WTC11 (cell line): ENCODE results near the gene CELSR1. TPM values are rescaled to one million over a fixed set of nuclear protein-coding genes. Genes with fewer than 3 reads are reported as not detected.

Source experiments
- ATAC-seq: fragments of 200-7000 bp; cut with Tn5 transposase; 2 replicates; pipeline ENCODE4 v1.10.0; 2021; ENCODE audit warnings: mild to moderate bottlenecking, moderate library complexity
- CTCF ChIA-PET: fragments of 300-600 bp; sonication (Branson Sonifier 250); formaldehyde crosslinking; loops from one replicate; lab custom pipeline; 2021; ENCODE audit warnings: antibody characterized with exemption; lab: Charles Lee
- POLR2A ChIA-PET: fragments of 350-600 bp; sonication (Branson Sonifier 250); formaldehyde crosslinking; loops from one replicate; lab custom pipeline; 2021; ENCODE audit warnings: antibody characterized with exemption; lab: Charles Lee
- DNase-seq: peaks from one replicate; pipeline ENCODE4 v3.0.0; 2021; ENCODE audit warnings: low spot score
- H3K27ac Mint-ChIP-seq: 2 replicates; pipeline ENCODE4 v1.8.0; 2021; ENCODE audit warnings: mixed read lengths
- H3K27me3 Mint-ChIP-seq: 2 replicates; pipeline ENCODE4 v1.8.0; 2021; ENCODE audit warnings: low read depth, mild to moderate bottlenecking, moderate library complexity, mixed read lengths
- H3K36me3 Mint-ChIP-seq: 2 replicates; pipeline ENCODE4 v1.8.0; 2021; ENCODE audit warnings: mixed read lengths
- H3K4me1 Mint-ChIP-seq: 2 replicates; pipeline ENCODE4 v1.8.0; 2022; ENCODE audit warnings: mixed read lengths
- H3K4me3 Mint-ChIP-seq: 2 replicates; pipeline ENCODE4 v1.8.0; 2021; ENCODE audit warnings: mild to moderate bottlenecking, moderate library complexity, mixed read lengths
- H3K9me3 Mint-ChIP-seq: 2 replicates; pipeline ENCODE4 v1.8.0; 2021; ENCODE audit warnings: mixed read lengths
- CREB1 ChIP-seq: sonication (generic); formaldehyde crosslinking; IDR thresholded peaks from 2 replicates; pipeline ENCODE4 v1.8.0; 2023; ENCODE audit warnings: mild to moderate bottlenecking, missing genetic modification reagents
- E2F1 ChIP-seq: sonication (generic); formaldehyde crosslinking; IDR thresholded peaks from 2 replicates; pipeline ENCODE4 v1.8.0; 2022; ENCODE audit warnings: mild to moderate bottlenecking, missing genetic modification reagents
- E2F5 ChIP-seq: sonication (generic); formaldehyde crosslinking; IDR thresholded peaks from 2 replicates; pipeline ENCODE4 v1.8.1; 2022; ENCODE audit warnings: mild to moderate bottlenecking, moderate library complexity, missing genetic modification reagents
- JAZF1 ChIP-seq: fragments of 250-450 bp; sonication (Bioruptor Pico); IDR thresholded peaks from 2 replicates; pipeline ENCODE4 v1.9.0; 2021; ENCODE audit warnings: moderate library complexity, mild to moderate bottlenecking, inconsistent platforms
- NFATC4 ChIP-seq: fragments of 250-450 bp; sonication (Bioruptor Pico); IDR thresholded peaks from 2 replicates; pipeline ENCODE4 v1.9.0; 2021; ENCODE audit warnings: mild to moderate bottlenecking
- NFYB ChIP-seq: sonication (generic); formaldehyde crosslinking; conservative IDR thresholded peaks from 2 replicates; pipeline ENCODE4 v1.8.0; 2022; ENCODE audit warnings: low read depth, missing genetic modification reagents
- NR2C2 ChIP-seq: sonication (generic); formaldehyde crosslinking; IDR thresholded peaks from 2 replicates; pipeline ENCODE4 v1.8.0; 2022; ENCODE audit warnings: mild to moderate bottlenecking, missing genetic modification reagents
- STAT6 ChIP-seq: sonication (generic); formaldehyde crosslinking; conservative IDR thresholded peaks from 2 replicates; pipeline ENCODE4 v1.8.1; 2023; ENCODE audit warnings: mild to moderate bottlenecking, low read depth, missing genetic modification reagents, moderate library complexity
- USF1 ChIP-seq: sonication (generic); formaldehyde crosslinking; IDR thresholded peaks from 2 replicates; pipeline ENCODE4 v1.8.0; 2022; ENCODE audit warnings: mild to moderate bottlenecking, missing genetic modification reagents
- ZBTB43 ChIP-seq: sonication (generic); formaldehyde crosslinking; IDR thresholded peaks from 2 replicates; pipeline ENCODE4 v1.8.1; 2023; ENCODE audit warnings: mild to moderate bottlenecking, missing genetic modification reagents
- ZNF281 ChIP-seq: sonication (generic); formaldehyde crosslinking; IDR thresholded peaks from 2 replicates; pipeline ENCODE4 v1.8.0; 2023; ENCODE audit warnings: mild to moderate bottlenecking, missing genetic modification reagents
- ZNF416 ChIP-seq: fragments of 250-450 bp; sonication (Bioruptor Pico); IDR thresholded peaks from 2 replicates; pipeline ENCODE4 v1.9.0; 2021; ENCODE audit warnings: mild to moderate bottlenecking, inconsistent platforms
- total RNA-seq: library from RNA; stranded (reverse); gene quantifications from 3 replicates; pipeline ENCODE4 v1.2.3, GENCODE V29; 2021

The CELSR1 gene
- total RNA-seq, 1 experiment from 2014 or later = 16.8 TPM

GRCh38 chr22:46402505-46402904 is 134.9 kb downstream of the CELSR1 start:
- H3K4me1 Mint-ChIP-seq = no peaks in the 10 kb centered on the region
- TF ChIP-seq ZNF281 (CRISPR knock-in tag) (no peak), ZBTB43 (CRISPR knock-in tag) (no peak), E2F5 (CRISPR knock-in tag) (no peak), ZNF416 (no peak), NFATC4 (CRISPR knock-in tag) (no peak), NR2C2 (CRISPR knock-in tag) (no peak), CREB1 (CRISPR knock-in tag) (no peak)
- ATAC-seq = no peak
- H3K9me3 Mint-ChIP-seq = no peaks in the 10 kb centered on the region
- no peak for DNase-seq
- POLR2A ChIA-PET = no interaction called here
- CTCF ChIA-PET = interaction anchor here (0.7 to 6.0 kb wide), 3 partner anchors 29 to 47 kb away, joined by 3 to 39 read pairs (median 3); no protein-coding TSS in a partner anchor
- H3K27me3 Mint-ChIP-seq = no peaks in the 10 kb centered on the region
- no peaks in the 10 kb centered on the region for H3K36me3 Mint-ChIP-seq
- H3K27ac Mint-ChIP-seq = no peak overlapping the region
- no peak overlapping the region for H3K4me3 Mint-ChIP-seq

- no peak for TF ChIP-seq JAZF1 (CRISPR knock-in tag)
- no peak for TF ChIP-seq E2F1 (CRISPR knock-in tag)
- no peak for TF ChIP-seq USF1 (CRISPR knock-in tag)
- TF ChIP-seq NFYB = no peak
- TF ChIP-seq STAT6 (CRISPR knock-in tag) = no peak
- no peak for TF ChIP-seq E2F5 (CRISPR knock-in tag)
- Mint-ChIP-seq H3K4me1 (no peaks in the 10 kb centered on the region), H3K4me3 (no peak overlapping the region), H3K27ac (no peak overlapping the region), H3K36me3 (no peaks in the 10 kb centered on the region), H3K27me3 (no peaks in the 10 kb centered on the region), H3K9me3 (no peaks in the 10 kb centered on the region)
- DNase-seq = no peak
- ChIA-PET CTCF (interaction anchor here (6.0 kb wide), 1 partner anchor 34 kb away, joined by 39 read pairs; no protein-coding TSS in a partner anchor), POLR2A (no interaction called here)
- no peak for ATAC-seq
Measured at GRCh38 chr22:46401370-46401769, 136.1 kb downstream of the CELSR1 start.
